Measurements from ENCODE around the gene BMP6. TPM values are rescaled to one million over a fixed set of nuclear protein-coding genes. Genes with fewer than 3 reads are reported as not detected.

Gene BMP6
- total and polyA plus RNA-seq, 2 of the 8 experiments (the other 6 are each of a cell fraction or from before 2014, with no cell fraction given), result 2.0 to 2.1 TPM

DNA sequence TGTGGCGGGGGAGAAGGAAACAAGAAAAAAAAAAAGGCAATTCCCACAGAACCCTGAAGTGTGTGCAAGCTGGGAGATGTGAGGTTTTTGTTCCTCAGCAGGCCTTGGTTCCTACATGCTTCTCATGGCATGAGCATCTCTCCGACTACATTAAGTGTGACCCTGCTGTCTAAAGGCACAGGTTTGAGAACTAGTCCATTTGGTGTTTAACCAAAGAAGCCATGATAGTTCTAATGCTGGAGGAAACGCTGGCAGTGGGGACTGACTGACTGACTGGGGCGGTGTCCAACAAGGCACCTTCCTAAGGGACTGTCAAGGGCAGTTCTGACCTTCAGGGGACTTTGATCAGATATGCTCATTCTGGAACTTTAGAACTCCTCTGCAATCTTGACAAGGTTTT lies 180.8 kb downstream of the BMP6 start:
- no peak overlapping the region for H4K91ac ChIP-seq (replicated peaks; ENCODE audit: insufficient read length, low read length)
- peaks cover 13% of the 10 kb centered on the region for H3K79me1 ChIP-seq (ENCODE audit: low read depth, low read length)
- TF ChIP-seq SAP30 (IDR thresholded peaks at IDR 0.05; ENCODE audit: insufficient read depth, insufficient replicate concordance, low read length) (no peak), JUND (IDR thresholded peaks at IDR 0.05; ENCODE audit: low read length) (no peak), RNF2 (IDR thresholded peaks at IDR 0.05; ENCODE audit: borderline replicate concordance, low read depth, low read length, missing control alignments, poor library complexity, severe bottlenecking) (no peak), FOSL1 (IDR thresholded peaks at IDR 0.05; ENCODE audit: insufficient read depth, low read depth, low read length) (no peak), SIX5 (IDR thresholded peaks at IDR 0.05; ENCODE audit: low read depth, low read length) (no peak), KDM5A (IDR thresholded peaks at IDR 0.05; ENCODE audit: low read length) (no peak), TBP (IDR thresholded peaks at IDR 0.05; ENCODE audit: low read depth, low read length) (no peak), YY1 (IDR thresholded peaks at IDR 0.05; ENCODE audit: low read depth, low read length) (no peak), ASH2L (IDR thresholded peaks at IDR 0.05; ENCODE audit: low read length) (no peak), NRF1 (IDR thresholded peaks at IDR 0.05; ENCODE audit: low read depth, low read length) (no peak)
- TF ChIP-seq, protein P1, sequence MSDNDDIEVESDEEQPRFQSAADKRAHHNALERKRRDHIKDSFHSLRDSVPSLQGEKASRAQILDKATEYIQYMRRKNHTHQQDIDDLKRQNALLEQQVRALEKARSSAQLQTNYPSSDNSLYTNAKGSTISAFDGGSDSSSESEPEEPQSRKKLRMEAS (IDR thresholded peaks at IDR 0.05), result no peak
- H2BK5ac ChIP-seq (ENCODE audit: low read depth, low read length), result no peak overlapping the region
- no peak overlapping the region for H2AK5ac ChIP-seq (ENCODE audit: low read depth, low read length)
- ChIA-PET CTCF (ENCODE audit: partially characterized antibody) (interaction anchor here (0.7 kb wide), 2 partner anchors 12 to 38 kb away, joined by 3 read pairs; no protein-coding TSS in a partner anchor), POLR2A (ENCODE audit: partially characterized antibody) (no interaction called here)
- no peak overlapping the region for H3K4ac ChIP-seq (replicated peaks; ENCODE audit: insufficient read length, low read depth, low read length)
- H2BK120ac ChIP-seq (replicated peaks; ENCODE audit: low read depth, low read length), result no peak overlapping the region
- H3K27ac ChIP-seq (ENCODE audit: low read depth, low read length), result no peak overlapping the region
- no peak overlapping the region for H2AFZ ChIP-seq (ENCODE audit: low read length)
- no peak for DNase-seq (ENCODE audit: low read depth in 1 of 2, low spot score in 2 of 2)
- H3K56ac ChIP-seq (replicated peaks; ENCODE audit: insufficient read length, low read depth, low read length), result no peak overlapping the region
- peaks cover 2 to 7% (median 3%) of the 10 kb centered on the region in 4 experiments; a peak in 5 of 7 replicates for H3K4me1 ChIP-seq (replicated peaks in 1 of 4; ENCODE audit: control insufficient read depth in 3 of 4, insufficient read depth in 4 of 4, low read length in 3 of 4)
- H3K9me3 ChIP-seq (ENCODE audit: insufficient read depth in 2 of 2, low read depth in 1 of 2, low read length in 1 of 2), result no peaks in the 10 kb centered on the region
- H3K79me2 ChIP-seq (ENCODE audit: control insufficient read depth in 1 of 2, insufficient read depth in 2 of 2, low read length in 2 of 2), result peaks cover 14 to 48% of the 10 kb centered on the region in 2 experiments
- H3K4me2 ChIP-seq (ENCODE audit: insufficient read depth in 1 of 2, low read depth in 2 of 2, low read length in 2 of 2), result no peak overlapping the region
- 97% methylated on average over 4 of the region's 4 CpGs; no CpG with 5 or more reads in 1 of the 2 experiments for whole genome bisulfite sequencing, 2 experiments (ENCODE audit: extremely low coverage in 1 of 2, insufficient coverage in 1 of 2, insufficient read length in 1 of 2, insufficient replicate concordance in 2 of 2, low coverage in 1 of 2, low lambda C conversion rate in 2 of 2, missing lambda C conversion rate in 1 of 2)
- no peak overlapping the region for H3K23ac ChIP-seq (ENCODE audit: insufficient read length)
- no peak overlapping the region for H2BK15ac ChIP-seq (ENCODE audit: low read length)
- no peak overlapping the region for H3K4me3 ChIP-seq (ENCODE audit: extremely low read depth in 1 of 4, insufficient read depth in 2 of 4, low read depth in 3 of 4, low read length in 4 of 4)
- peaks cover 9 to 32% (median 28%) of the 10 kb centered on the region in 4 experiments for H3K36me3 ChIP-seq (ENCODE audit: control insufficient read depth in 2 of 4, insufficient read depth in 4 of 4, low read length in 3 of 4)
- peaks cover 6% of the 10 kb centered on the region; the same call in 1 of the 2 replicates for H3K23me2 ChIP-seq (ENCODE audit: low read depth, low read length)
- H3K14ac ChIP-seq (ENCODE audit: insufficient read length), result no peak overlapping the region
- H4K8ac ChIP-seq (ENCODE audit: extremely low read depth, insufficient read depth, low read length), result no peak overlapping the region
- H3K18ac ChIP-seq (ENCODE audit: extremely low read depth, low read length), result no peak overlapping the region
- no peak overlapping the region for H3K9ac ChIP-seq (replicated peaks in 1 of 4; ENCODE audit: extremely low read depth in 1 of 4, low read depth in 3 of 4, low read length in 3 of 4)
- H4K20me1 ChIP-seq (replicated peaks in 1 of 2; ENCODE audit: control insufficient read depth in 1 of 2, insufficient read depth in 2 of 2, low read length in 2 of 2), result peaks cover 6 to 15% of the 10 kb centered on the region in 2 experiments
- FAIRE-seq, result no peak
- no peak overlapping the region for H2BK12ac ChIP-seq (ENCODE audit: low read depth, low read length)
- H4K5ac ChIP-seq (ENCODE audit: insufficient read length, low read depth, low read length), result no peak overlapping the region
- H2BK20ac ChIP-seq (ENCODE audit: low read length), result no peak overlapping the region
- peaks cover 0 to 4% (median 0%) of the 10 kb centered on the region in 4 experiments; a peak in 4 of 7 replicates for H3K27me3 ChIP-seq (replicated peaks in 1 of 4; ENCODE audit: control insufficient read depth in 3 of 4, extremely low read depth in 1 of 4, insufficient read depth in 3 of 4, low read length in 3 of 4)

All from H1 (cell line).